HG03135 (cell line): ENCODE measurements around the gene RAI14.

Experiments
- ATAC-seq: cut with Tn5 transposase; IDR thresholded peaks from one replicate; pipeline ENCODE4 v1.9.1; 2021; ENCODE audit warnings: mild to moderate bottlenecking, moderate library complexity; ENCODE audit not compliant: unreplicated experiment

Gene RAI14

DNA sequence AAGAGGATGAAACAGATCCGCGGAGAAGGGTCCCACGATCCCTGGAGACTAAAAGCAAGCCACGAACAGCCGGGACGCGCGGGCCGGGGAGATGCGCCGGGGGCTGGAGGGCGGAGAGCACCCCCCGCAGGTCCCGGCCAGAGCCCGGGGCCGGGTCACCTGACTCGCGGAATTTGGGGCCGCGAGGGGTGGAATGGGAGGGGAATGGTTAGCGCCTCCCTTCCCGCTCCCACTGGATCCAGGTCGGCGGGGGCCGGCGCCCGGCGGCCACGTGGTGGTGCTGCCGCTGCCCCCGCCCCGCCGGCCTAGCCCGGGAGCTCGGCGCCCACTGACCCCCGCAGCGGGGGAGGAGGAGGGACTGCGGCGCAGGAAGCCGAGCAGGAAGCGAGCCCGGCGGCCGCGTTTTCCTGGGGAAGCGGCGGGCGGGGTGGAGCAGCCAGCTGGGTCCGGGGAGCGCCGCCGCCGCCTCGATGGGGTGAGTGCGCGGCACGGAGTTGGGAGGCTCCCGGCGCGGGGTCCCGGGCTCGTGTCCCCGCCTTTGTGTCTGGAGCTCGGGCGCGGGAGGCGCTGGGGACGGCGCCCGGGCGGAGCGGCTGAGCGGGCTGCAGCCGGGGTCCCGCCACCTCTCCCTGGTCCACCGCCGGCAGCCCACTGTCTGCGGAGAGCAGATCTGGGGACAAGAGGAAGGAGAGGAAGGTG is at the start of gene RAI14:
TSS of gene RAI14 (plus strand) at position 328 of the 699 bp plus-strand sequence. CDS start 30,592 bp downstream, outside the sequence.
- no peak for ATAC-seq

DNA sequence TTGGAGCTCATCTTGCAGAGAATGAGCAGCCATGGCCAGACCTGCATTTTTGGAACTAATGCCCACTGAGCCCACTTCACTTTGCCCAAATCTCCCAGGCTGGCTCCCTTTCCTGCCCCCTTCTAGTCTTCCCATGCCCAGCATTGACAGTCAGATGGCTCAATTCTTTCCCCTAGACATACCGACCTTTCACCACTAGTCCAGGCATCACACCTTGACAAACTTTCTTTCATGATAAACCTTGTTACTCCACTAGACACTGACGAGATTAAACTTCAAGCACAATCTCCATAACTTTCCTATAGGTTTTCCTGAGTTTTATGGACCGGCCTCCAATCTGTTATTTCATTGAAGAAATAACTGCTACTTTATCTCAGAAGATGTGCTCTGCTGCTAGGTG is 47.8 kb upstream of the RAI14 start:
- no peak for ATAC-seq

DNA sequence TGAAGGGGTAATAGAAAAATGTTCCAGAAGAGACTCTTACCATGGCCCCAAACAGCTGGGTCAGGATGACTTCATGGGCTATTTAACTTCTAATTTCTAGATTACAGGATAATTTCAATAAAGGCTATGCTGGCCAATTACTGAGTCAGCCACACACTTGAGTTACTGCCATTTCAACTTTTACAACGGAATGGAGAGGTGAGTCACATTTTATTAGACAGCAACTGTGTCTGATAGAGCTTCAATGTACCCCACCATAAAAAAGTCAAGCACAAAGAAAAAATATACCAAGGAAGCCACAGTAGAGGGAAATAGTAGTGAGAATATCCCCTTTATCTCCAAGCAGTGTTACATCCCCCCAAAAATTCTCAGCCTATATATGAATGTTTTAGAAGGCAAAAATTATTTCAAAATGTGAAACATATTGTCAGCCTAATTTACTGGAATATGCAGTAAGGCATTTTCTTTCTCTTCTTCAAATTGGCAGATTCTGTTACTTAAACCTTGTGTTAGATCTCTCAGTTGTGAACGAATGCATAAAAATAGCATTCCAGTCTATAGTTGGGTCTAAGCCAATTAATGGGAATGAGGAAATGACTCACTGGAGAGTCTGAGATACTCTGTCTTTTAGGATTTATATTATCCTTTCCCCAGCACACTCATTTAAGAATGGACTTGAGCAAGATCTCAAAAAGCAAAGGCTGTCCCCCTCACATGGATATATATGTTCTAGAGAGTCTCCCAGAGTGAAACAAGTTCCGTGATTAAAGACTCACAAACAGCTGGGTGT is 47.1 kb upstream of the RAI14 start:
- no peak for ATAC-seq

DNA sequence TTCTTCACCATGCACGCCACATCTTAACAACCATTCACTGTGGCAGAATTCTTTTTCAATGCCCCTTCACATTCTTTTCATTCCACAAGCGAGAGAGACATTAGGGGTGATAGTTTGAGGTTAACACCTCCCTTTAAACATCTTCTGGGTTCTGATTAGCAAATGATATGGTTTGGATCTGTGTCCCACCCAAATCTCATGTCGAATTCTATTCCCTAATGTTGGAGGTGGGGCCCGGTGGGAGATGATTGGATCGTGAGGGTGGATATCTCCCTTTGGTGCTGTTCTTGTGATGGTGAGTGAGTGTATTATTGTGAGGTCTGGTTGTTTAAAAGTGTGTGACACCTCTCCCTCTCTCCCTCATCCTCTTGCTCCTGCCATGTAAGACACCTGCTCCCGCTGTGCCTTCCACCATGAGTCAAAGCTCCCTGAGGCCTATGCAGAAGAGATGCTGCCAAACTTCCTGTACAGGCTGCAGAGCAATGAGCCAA is 46.1 kb upstream of the RAI14 start:
- ATAC-seq, result no peak

DNA sequence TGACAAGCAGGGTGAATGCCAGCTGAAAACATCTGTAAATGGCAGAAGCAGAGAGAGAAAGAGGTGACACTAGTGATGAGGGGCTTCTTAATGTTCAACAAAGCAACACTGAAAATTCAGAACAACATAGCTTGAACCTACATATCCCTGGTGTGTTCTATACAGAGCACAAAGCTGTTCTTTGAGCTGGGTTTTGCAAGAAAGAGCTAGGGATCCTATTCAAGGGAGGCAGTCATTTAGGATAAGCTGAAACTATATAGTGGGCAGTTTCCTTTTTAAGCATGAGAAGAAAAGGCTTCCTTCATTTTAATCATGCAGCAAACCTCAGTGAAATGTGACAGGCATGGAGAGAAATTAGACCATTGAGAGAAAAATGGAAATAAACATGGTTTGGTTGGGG is 45.6 kb upstream of the RAI14 start:
- no peak for ATAC-seq

DNA sequence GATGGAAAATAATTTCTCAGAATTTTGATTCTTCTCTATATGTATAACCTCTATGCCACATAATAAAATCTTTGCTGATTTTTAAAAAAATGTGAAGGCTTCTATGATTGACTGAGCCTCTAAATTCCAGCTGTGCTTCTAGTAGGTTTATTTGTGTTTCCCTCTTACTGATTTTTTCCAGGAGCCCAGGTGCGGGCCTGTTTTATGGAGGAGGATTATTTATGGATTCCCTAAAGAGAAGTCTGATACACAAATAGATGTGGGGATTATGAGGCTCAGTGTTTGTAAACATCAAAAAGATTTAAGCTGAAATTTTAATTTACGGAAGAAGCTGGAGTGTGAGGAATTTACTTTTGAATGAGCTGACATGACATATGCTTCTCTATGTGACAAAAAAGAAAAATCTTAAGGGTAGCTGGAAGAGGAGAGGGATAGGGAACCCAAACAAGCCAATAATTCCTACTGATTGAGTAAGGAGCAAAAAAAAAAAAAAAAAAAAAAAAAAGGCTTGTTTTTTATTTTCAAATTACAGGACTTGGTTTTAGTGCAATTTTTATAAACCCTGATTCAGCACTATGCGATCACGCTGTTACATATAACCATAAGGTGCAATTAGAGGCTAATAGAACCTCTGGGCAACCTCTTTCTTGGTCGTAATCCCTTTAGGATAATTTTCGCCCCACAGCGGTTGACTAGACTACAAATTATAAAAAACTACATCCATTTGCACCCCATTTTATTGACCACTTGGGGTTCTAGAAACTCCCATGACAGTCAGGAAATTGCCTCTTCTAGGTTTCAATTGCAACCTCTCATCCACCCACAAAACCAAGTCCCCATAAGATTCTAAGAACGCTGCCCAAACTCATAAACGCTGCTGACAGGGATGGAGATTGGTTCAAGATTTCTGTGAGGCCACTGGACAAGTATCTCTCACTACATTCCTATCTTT is 44.4 kb upstream of the RAI14 start:
- ATAC-seq, result no peak

DNA sequence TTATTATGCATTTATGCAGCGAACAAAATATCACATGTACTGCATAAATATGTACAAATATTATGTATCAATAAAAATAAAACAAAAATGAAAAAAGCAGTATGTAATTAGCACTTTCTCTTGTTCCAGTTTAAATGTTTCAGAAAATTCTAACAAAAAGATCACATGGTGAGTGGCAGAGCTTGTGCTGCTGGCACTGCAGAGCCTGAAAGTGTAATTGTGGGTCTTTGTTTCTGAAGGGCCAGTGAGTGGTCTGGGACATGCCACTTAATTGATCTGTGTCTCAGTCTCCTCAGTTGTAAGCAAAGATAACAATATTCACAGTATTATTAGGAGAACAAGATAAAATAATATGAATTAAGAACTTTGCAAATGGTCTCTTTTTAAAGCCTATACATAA is 39.5 kb upstream of the RAI14 start:
- ATAC-seq, result no peak

DNA sequence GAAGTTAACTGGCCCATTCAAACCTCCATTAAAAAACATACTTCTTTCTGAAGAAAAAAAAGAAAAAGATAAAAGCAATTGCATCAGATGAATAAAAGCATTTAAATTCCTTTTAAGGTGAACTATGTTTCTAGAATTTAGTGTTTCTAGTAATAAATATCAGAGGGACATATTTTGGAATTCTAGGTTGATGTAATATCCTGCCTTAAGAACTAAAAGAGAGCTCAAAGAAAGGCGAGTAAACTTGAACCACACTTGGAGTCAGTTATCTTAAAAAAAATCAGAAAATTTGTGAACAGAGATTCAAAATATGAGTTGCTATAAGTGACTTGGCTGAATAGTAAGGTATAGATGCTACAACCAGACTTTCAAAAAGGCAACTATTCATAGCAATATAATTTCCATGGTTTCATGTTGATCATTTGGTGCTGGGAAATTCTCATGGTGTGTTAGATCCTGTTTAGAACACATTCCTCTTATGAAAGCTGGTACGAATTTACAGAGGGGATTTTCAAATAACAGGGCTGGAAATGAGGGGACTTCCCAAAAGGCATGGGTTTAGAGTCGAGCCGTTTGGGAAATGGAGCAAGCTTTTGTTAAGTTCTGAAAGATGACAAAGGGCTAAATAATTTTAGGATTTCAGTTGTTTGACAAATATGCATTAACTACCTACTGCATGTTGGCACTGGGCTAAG is 37.6 kb upstream of the RAI14 start:
- no peak for ATAC-seq

DNA sequence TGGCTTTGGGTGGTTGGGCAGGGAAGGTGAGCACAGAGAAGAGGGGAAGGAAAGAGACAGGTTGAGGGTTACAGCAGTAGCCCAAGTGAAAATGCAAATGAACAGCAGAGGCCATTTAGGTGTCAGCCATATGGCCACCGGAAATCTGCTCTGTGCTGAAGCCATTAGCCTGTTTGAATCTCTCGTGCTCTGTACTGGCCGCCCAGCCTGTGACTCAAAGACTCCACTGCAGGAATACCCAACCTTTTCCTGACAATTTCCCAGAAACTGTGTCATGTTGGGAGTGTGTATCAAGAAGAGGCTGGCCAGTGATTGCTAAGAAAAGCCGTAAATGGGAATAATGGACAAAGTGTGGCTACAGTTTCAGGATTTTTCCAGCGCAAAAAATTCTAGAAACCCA is 35.9 kb upstream of the RAI14 start:
- ATAC-seq, result no peak

DNA sequence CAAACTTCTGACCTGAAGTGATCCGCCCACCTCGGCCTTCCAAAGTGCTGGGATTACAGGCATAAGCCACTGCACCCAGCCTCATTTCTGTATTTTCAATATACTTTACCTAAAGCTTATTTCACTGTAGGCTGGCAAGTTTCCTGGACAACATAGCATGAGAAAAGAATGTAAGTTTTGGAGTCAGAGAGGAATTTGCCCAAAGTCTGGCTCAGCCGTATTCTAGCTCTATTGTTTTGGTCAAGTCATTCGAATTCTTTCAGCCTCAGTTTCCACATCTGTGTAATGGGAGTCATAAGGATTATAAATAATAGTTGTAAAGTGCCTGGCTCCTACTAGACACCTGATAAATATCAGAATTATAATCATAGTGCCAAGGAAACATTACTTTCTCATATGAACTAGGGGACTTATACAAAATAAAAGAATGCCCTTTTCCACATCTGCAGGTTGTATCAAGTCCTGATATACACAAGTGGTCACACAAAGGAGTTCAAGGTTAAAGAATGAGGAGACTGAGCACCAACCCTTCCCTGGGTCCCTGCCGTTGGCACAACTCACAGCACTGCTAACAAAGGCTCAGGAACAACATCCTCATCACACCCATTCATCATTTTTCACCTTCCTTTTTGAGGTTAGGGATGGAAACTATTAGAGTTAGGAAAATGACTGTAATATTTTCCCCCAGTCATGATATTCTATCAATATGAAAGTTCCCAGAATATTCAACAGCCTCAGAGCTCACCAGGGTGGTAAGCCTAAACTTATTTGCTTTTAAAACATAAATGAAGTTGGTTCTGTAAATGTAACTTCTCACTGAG is 34.6 kb upstream of the RAI14 start:
- ATAC-seq, result no peak

DNA sequence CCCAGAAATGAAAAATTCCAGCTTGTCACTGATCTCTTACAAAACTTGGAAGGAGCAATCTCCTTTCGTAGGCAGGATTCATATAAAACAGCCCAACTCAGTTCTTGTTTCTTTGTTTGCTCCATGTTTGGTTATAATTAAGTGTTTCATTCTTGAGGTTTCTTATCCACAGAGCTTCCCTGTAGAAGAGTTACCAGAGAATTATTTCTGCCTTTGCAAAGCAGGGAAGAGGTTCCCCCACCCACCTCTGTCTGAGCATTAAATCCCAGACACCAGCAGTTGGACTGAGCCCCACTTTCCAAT is 34.1 kb upstream of the RAI14 start:
- ATAC-seq, result no peak

DNA sequence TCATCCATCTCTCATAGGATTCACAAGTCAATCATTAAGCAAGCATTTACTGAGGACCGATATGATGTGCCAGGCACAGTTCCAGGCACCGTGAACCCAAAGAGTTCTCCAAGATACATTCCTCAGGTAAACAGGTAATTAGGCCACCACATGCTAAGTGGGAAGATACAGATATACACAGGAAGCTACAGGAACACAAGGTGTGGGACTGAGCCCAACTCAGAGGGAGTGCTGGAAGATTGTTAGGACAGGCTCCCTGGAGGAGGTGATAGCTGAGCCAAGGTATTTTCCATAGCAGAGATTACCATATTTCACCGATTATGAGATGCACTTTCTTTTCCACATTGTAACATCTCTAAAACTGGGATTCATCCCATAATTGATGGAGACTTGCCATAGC is 31.4 kb upstream of the RAI14 start:
- no peak for ATAC-seq

DNA sequence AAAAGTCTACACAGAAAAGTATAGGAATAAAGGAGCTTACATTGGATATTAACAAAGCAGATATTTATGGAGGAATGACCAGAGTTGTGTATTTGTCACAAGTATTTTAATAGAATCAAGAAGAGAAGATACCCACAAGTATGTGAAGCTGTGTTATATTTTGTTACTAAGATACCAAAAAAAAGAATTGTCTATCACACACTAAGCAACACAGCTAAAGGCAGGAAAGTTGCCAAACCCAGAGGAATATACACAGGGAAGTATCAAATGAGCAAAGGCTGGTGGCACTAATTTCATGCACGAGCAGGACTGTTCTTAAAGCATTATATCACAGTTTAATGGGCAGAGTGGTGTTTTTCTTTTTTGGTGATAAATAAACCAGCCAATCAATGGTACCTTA is 30.9 kb upstream of the RAI14 start:
- ATAC-seq, result no peak

DNA sequence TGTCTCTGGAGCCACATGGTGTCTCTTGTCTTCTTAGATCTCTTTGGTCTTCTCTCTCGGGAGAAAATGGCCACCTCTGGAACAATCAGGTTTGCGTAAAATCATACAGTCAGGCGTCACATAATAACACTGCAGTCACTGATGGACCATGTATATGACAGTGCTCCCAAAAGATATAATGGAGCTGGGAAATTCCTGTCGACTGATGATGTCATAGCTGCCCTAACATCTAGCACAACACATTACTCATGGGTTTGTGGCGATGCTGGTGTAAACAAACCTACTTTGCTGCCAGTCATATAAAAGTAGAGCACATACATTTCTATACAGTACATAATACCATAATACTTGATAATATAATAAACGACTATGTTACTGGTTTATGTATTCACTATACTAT is 30.1 kb upstream of the RAI14 start:
- ATAC-seq, result no peak

DNA sequence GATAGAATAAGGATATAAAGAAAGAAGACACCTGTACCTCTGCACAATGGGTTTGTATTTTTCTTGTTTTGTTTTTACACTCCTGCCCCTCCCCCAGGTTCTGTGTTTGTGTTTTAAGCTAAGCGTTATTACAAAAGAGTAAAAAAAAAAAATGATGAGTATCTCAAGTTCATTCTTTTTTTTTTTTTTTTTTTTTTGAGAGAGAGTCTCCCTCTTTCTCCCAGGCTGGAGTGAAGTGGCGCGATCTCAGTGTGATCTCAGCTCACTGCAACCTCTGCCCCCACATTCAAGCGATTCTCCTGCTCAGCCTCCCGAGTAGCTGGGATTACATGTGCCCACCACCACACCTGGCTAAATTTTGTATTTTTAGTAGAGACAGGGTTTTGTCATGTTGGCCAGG is 29.4 kb upstream of the RAI14 start:
- no peak for ATAC-seq

DNA sequence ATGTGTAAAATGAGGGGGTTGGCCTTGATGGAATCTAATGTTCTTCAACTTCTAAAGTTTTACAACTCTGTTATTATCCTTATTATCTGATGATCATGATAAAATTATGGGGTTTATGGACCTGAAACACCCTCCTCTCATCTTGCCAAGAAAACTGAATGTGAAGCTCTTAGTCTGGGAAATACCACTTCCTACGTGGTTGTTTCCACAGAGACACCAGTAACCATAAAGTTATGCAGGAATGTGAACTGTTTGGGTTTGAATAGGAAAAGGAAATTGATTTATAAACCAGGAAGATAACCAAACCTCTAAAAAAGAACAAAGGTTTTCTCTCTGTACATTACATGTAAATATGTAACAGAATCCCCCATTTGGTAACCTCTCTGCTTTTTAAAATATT is 28.3 kb upstream of the RAI14 start:
- ATAC-seq, result no peak

DNA sequence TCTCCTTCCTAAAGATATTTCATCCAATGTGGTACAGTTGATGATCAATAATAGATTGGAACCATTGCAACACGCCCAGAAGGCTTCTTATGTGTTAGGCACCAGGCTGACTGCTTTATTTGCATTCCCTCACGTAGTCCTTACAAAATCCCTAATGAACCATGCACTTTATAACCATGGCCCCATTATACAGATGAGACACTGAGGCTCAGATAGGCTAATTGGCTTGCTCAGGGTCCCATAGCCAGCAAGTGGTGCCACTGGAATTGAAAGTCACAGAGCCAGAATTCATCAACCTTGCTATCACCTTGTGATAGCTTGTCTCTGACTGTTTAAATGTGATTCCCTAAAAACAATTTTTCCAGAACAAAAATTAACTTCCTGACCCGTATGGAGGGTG is 27.8 kb upstream of the RAI14 start:
- ATAC-seq, result no peak

DNA sequence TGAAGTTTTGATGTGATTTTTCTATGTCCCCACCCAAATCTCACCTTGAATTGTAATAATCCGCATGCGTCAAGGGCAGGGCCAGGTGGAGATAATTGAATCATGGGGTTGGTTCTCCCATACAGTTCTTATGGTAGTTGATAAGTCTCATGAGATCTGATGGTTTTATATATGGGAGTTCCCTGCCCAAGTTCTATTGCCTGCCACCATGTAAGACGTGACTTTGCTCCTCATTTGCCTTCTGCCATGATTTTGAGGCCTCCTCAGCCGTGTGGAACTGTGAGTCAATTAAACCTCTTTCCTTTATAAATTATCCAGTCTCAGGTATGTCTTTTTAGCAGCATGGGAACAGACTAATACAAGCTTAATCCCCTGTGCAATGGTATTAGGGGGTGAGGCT is 25.5 kb upstream of the RAI14 start:
- no peak for ATAC-seq

DNA sequence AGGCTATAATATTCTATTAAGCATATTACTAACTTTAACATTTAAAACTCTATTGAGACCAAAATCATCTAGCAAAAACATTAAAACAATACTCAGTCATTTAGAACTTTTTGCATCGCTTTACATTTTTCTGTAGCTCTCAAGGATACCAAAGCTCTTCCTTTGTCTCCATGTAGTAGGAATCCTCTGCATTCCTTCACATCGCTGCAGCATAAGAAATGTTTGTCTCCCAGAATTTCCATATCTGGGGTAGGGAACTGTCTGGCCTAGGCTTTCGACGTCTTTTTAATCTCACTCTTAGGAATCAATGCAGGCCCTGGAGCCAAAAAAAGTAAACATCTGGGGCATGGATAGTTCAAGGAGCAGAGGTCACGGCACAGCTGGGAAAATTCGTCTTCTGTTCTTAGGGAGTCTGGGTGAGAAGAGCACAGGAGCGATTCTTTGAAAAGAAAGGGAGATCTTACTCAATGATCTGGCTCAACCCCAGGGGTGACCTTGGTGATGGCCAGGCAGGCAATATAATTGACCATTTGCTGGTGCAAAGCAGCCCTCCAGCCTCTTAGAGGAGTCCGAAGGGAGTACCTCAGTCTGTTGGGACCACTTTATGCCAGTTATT is 23.2 kb upstream of the RAI14 start:
- no peak for ATAC-seq
